Stimulated activated CD8-positive, alpha-beta memory T cell treated with anti-CD3 and anti-CD28 coated beads, Interleukin-4, amount 100 ng/mL, for 48 hours (primary cell): ENCODE data around the gene NOP14.

Source experiments
- DNase-seq: peaks from one replicate; pipeline ENCODE4 v3.0.0-alpha.2; 2020

Gene NOP14

GRCh38 chr4:2941138-2942036, 21.8 kb downstream of the NOP14 start:
- no peak for DNase-seq

GRCh38 chr4:2940267-2941137, 22.7 kb downstream of the NOP14 start:
- DNase-seq = peak; percentile 28

- DNase-seq = no peak
These were observed 23.6 kb downstream of the NOP14 start for GRCh38 chr4:2939383-2940243.

GRCh38 chr4:2938906-2939305, 24.3 kb downstream of the NOP14 start:
- peak; percentile 28 for DNase-seq

GRCh38 chr4:2938411-2938810, 24.8 kb downstream of the NOP14 start:
- DNase-seq = peak; percentile 24

GRCh38 chr4:2937986-2938385, 25.2 kb downstream of the NOP14 start:
- peak; percentile 18 for DNase-seq

- peak; percentile 53 for DNase-seq
These were observed 25.9 kb downstream of the NOP14 start for GRCh38 chr4:2937146-2937857.

GRCh38 chr4:2936773-2937145, 26.4 kb downstream of the NOP14 start:
- peak; percentile 81 for DNase-seq

GRCh38 chr4:2935762-2936743, 27.2 kb downstream of the NOP14 start:
- peak; percentile 87 for DNase-seq

- peak; percentile 99 for DNase-seq
These were observed 28.1 kb downstream of the NOP14 start for GRCh38 chr4:2934813-2935761.

- peak; percentile 70 for DNase-seq
These were observed 29.0 kb downstream of the NOP14 start for GRCh38 chr4:2934077-2934812.

- no peak for DNase-seq
These were observed 29.6 kb downstream of the NOP14 start for GRCh38 chr4:2933566-2934076.

GRCh38 chr4:2932951-2933565, 30.1 kb downstream of the NOP14 start:
- DNase-seq = peak; percentile 50

- DNase-seq = peak; percentile 35
These were observed 30.8 kb downstream of the NOP14 start for GRCh38 chr4:2932321-2932950.

GRCh38 chr4:2931512-2932301, 31.5 kb downstream of the NOP14 start:
- DNase-seq = peak; percentile 75

- no peak for DNase-seq
These were observed 32.3 kb downstream of the NOP14 start for GRCh38 chr4:2930758-2931511.
